ENCODE data around the gene CMAS.

- TF ChIP-seq EZH2phosphoT487 (IDR thresholded peaks at IDR 0.05; ENCODE audit: low read length) (no peak), CTCF (IDR thresholded peaks at IDR 0.05; ENCODE audit: low read length) (no peak)
These were observed at the start of gene CMAS for GRCh38 chr12:22046090-22046967.
